C4-2B (cell line): ENCODE measurements around the gene OR2T27.
"Not testable (repeated sequence)": the region's sequence is repeated elsewhere in the genome, so short reads cannot be mapped to it uniquely, and the experiment has no call there.

Experiments
- H3K27ac ChIP-seq: fragments of 450-650 bp; 2 replicates; pipeline ENCODE4 v1.5.1; 2017
- CTCF ChIP-seq: fragments of 450-650 bp; conservative IDR thresholded peaks from 2 replicates; pipeline ENCODE4 v1.5.1; 2017; ENCODE audit warnings: mild to moderate bottlenecking
- ZFX ChIP-seq: fragments of 450-650 bp; IDR thresholded peaks from 2 replicates; pipeline ENCODE4 v1.6.1; 2017

OR2T27 gene

GRCh38 chr1:248642971-248643651 is 12.2 kb downstream of the OR2T27 start:
- not testable (repeated sequence) for H3K27ac ChIP-seq

GRCh38 chr1:248641583-248641982 is 13.7 kb downstream of the OR2T27 start:
- not testable (repeated sequence) for H3K27ac ChIP-seq

GRCh38 chr1:248640906-248641305 is 14.4 kb downstream of the OR2T27 start:
- H3K27ac ChIP-seq: not testable (repeated sequence)

- H3K27ac ChIP-seq: not testable (repeated sequence)
Observed at GRCh38 chr1:248639652-248640051, 15.7 kb downstream of the OR2T27 start.

GRCh38 chr1:248636612-248637011 is 18.7 kb downstream of the OR2T27 start:
- not testable (repeated sequence) for H3K27ac ChIP-seq

- H3K27ac ChIP-seq: not testable (repeated sequence)
Observed at GRCh38 chr1:248634991-248635390, 20.3 kb downstream of the OR2T27 start, which contains the start of gene OR2T11. TSS of gene OR2T11 (minus strand) at chr1:248635091. CDS start at chr1:248627128, 7,963 bp downstream.

- TF ChIP-seq CTCF (no peak), ZFX (no peak)
- H3K27ac ChIP-seq: no peak overlapping the region
Observed at GRCh38 chr1:248631354-248632008, 23.8 kb downstream of the OR2T27 start.

GRCh38 chr1:248630551-248630950 is 24.8 kb downstream of the OR2T27 start:
- no peak overlapping the region for H3K27ac ChIP-seq
- TF ChIP-seq ZFX: no peak
- TF ChIP-seq CTCF: no peak

- no peak overlapping the region for H3K27ac ChIP-seq
Observed at GRCh38 chr1:248627971-248628844, 27.1 kb downstream of the OR2T27 start.

GRCh38 chr1:248625971-248626370 is 29.4 kb downstream of the OR2T27 start:
- H3K27ac ChIP-seq: no peak overlapping the region
- TF ChIP-seq ZFX: no peak
- TF ChIP-seq CTCF: no peak

More at GRCh38 chr1:248627971-248628844, 27.1 kb downstream of the OR2T27 start:
- TF ChIP-seq ZFX (no peak), CTCF (no peak)
